K562 (cell line): ENCODE data around the gene PTGR2. TPM values are rescaled to one million over a fixed set of nuclear protein-coding genes. Genes with fewer than 3 reads are reported as not detected.

Experiments used
- CTBP1 ChIP-seq: fragments of 450-650 bp; IDR thresholded peaks from 2 replicates; pipeline ENCODE4 v1.6.1; 2016; ENCODE audit warnings: borderline replicate concordance
- ELF4 ChIP-seq: fragments of 450-650 bp; formaldehyde crosslinking; IDR thresholded peaks from 2 replicates; pipeline ENCODE4 v1.4.0; 2022; ENCODE audit warnings: missing genetic modification characterization
- FIP1L1 ChIP-seq: fragments of 200-400 bp; formaldehyde crosslinking; IDR thresholded peaks from 2 replicates; pipeline ENCODE4 v1.6.1; 2018; ENCODE audit warnings: mild to moderate bottlenecking, low read depth, low read length; ENCODE audit not compliant: poor library complexity, severe bottlenecking
- MTA3 ChIP-seq: fragments of 450-650 bp; formaldehyde crosslinking; IDR thresholded peaks from 2 replicates; pipeline ENCODE4 v1.6.1; 2017; ENCODE audit warnings: mild to moderate bottlenecking, borderline replicate concordance
- RBM17 ChIP-seq: fragments of 200-400 bp; formaldehyde crosslinking; IDR thresholded peaks from 2 replicates; pipeline ENCODE4 v1.6.1; 2017; ENCODE audit warnings: low read depth, mild to moderate bottlenecking, low read length, borderline replicate concordance
- SMARCA4 ChIP-seq: fragments of 450-650 bp; IDR thresholded peaks from 2 replicates; pipeline ENCODE4 v1.6.1; 2016
- ZNF586 ChIP-seq: fragments of 450-650 bp; formaldehyde crosslinking; conservative IDR thresholded peaks from 2 replicates; pipeline ENCODE4 v1.4.0; 2020; ENCODE audit warnings: mild to moderate bottlenecking, moderate library complexity
- ZNF707 ChIP-seq: fragments of 250-450 bp; sonication (Bioruptor Pico); conservative IDR thresholded peaks from 2 replicates; pipeline ENCODE4 v1.8.0; 2022; ENCODE audit warnings: inconsistent platforms, mild to moderate bottlenecking, moderate library complexity
- polyA plus RNA-seq, 8 experiments: library from polyadenylated mRNA; depleted of rRNA in 4 of 8; stranded (reverse) in 5 of 8; unstranded in 3 of 8; fragments of >200 nt; fragmentation: Nextera tagmentation in 2 of 8; fragmentation: Illumina TruSeq in 1 of 8; extraction: Ambion mirVana in 2 of 8; extraction: Trizol in 1 of 8; gene quantifications; 2 replicates each; pipeline versions ENCODE4 v1.2.1 to v1.2.3, GENCODE V29; 2011 to 2014; ENCODE audit warnings: inconsistent platforms in 1 of 8, missing spikeins in 1 of 8
- total RNA-seq, 7 experiments: library from RNA; depleted of rRNA in 6 of 7; stranded (reverse); fragments of >200 nt in 6 of 7; fragmentation: Illumina TruSeq in 2 of 7; extraction: Trizol in 2 of 7; gene quantifications; 2 replicates each; pipeline versions ENCODE4 v1.2.1 to v1.2.3, GENCODE V29; 2011 to 2021; ENCODE audit warnings: low replicate concordance in 1 of 7
- TF ChIP-seq, protein P1 (sequence below): fragments of 250-450 bp; sonication (Bioruptor Pico); IDR thresholded peaks from 2 replicates; pipeline ENCODE4 v1.4.0; 2020; ENCODE audit warnings: mild to moderate bottlenecking, moderate library complexity
- TF ChIP-seq, protein P2 (sequence below): fragments of 250-450 bp; sonication (Bioruptor Pico); IDR thresholded peaks from 2 replicates; pipeline ENCODE4 v1.5.0; 2020; ENCODE audit warnings: mild to moderate bottlenecking, borderline replicate concordance
- TF ChIP-seq, protein P3 (sequence below), 2 experiments: fragments of 450-650 bp in 1 of 2; IDR thresholded peaks; 2 replicates each; pipeline ENCODE4 v1.6.1; 2011 to 2017; ENCODE audit warnings: low read depth in 2 of 2, antibody characterized with exemption in 1 of 2, borderline replicate concordance in 1 of 2, low read length in 1 of 2, mild to moderate bottlenecking in 1 of 2, mixed read lengths in 1 of 2; ENCODE audit not compliant: control insufficient read depth in 1 of 2
- TF ChIP-seq, protein P4 (sequence below): fragments of 250-450 bp; sonication (Bioruptor Pico); IDR thresholded peaks from 2 replicates; pipeline ENCODE4 v1.4.0; 2020; ENCODE audit warnings: borderline replicate concordance
- TF ChIP-seq, protein P5 (sequence below): fragments of 250-450 bp; sonication (Bioruptor Pico); IDR thresholded peaks from 2 replicates; pipeline ENCODE4 v1.5.0; 2021

Gene PTGR2
- total and polyA plus RNA-seq, 9 of the 15 experiments (the other 6 are each of a cell fraction or from before 2014, with no cell fraction given) = 7.4 to 23.0 (median 13.0) TPM

DNA sequence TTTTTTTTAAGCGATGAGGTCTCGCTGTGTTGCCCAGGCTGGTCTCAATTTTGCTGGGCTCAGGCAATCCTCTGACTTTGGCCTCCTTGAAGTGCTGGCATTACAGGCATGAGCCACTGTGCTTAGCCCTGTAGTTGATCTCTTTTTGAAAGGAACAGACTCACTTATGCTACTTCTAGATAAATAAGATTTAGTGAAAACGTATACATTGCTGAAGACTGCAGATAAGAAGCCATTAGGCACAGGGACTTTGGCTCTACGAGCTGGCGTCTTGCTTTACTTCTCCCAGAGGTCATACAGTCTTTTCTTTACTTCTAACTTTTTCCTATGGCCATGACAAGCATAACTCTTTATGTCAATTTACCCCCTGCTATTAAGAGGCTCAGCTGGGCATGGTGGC, 9.4 kb downstream of the PTGR2 start (continued):
- TF ChIP-seq RBM17 (no peak), FIP1L1 (no peak), ZNF586 (CRISPR knock-in tag) (no peak), CTBP1 (no peak), ZNF707 (no peak), MTA3 (0 out of 2 replicates have a peak, but pooled peaks have one; percentile 30), SMARCA4 (peak; percentile 74), ELF4 (CRISPR knock-in tag) (no peak)
- TF ChIP-seq, protein P1, sequence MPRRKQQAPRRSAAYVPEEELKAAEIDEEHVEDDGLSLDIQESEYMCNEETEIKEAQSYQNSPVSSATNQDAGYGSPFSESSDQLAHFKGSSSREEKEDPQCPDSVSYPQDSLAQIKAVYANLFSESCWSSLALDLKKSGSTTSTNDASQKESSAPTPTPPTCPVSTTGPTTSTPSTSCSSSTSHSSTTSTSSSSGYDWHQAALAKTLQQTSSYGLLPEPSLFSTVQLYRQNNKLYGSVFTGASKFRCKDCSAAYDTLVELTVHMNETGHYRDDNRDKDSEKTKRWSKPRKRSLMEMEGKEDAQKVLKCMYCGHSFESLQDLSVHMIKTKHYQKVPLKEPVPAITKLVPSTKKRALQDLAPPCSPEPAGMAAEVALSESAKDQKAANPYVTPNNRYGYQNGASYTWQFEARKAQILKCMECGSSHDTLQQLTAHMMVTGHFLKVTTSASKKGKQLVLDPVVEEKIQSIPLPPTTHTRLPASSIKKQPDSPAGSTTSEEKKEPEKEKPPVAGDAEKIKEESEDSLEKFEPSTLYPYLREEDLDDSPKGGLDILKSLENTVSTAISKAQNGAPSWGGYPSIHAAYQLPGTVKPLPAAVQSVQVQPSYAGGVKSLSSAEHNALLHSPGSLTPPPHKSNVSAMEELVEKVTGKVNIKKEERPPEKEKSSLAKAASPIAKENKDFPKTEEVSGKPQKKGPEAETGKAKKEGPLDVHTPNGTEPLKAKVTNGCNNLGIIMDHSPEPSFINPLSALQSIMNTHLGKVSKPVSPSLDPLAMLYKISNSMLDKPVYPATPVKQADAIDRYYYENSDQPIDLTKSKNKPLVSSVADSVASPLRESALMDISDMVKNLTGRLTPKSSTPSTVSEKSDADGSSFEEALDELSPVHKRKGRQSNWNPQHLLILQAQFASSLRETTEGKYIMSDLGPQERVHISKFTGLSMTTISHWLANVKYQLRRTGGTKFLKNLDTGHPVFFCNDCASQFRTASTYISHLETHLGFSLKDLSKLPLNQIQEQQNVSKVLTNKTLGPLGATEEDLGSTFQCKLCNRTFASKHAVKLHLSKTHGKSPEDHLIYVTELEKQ (CRISPR knock-in tag) = no peak
- TF ChIP-seq, protein P2, sequence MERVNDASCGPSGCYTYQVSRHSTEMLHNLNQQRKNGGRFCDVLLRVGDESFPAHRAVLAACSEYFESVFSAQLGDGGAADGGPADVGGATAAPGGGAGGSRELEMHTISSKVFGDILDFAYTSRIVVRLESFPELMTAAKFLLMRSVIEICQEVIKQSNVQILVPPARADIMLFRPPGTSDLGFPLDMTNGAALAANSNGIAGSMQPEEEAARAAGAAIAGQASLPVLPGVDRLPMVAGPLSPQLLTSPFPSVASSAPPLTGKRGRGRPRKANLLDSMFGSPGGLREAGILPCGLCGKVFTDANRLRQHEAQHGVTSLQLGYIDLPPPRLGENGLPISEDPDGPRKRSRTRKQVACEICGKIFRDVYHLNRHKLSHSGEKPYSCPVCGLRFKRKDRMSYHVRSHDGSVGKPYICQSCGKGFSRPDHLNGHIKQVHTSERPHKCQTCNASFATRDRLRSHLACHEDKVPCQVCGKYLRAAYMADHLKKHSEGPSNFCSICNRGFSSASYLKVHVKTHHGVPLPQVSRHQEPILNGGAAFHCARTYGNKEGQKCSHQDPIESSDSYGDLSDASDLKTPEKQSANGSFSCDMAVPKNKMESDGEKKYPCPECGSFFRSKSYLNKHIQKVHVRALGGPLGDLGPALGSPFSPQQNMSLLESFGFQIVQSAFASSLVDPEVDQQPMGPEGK (CRISPR knock-in tag) = no peak
- TF ChIP-seq, protein P3, sequence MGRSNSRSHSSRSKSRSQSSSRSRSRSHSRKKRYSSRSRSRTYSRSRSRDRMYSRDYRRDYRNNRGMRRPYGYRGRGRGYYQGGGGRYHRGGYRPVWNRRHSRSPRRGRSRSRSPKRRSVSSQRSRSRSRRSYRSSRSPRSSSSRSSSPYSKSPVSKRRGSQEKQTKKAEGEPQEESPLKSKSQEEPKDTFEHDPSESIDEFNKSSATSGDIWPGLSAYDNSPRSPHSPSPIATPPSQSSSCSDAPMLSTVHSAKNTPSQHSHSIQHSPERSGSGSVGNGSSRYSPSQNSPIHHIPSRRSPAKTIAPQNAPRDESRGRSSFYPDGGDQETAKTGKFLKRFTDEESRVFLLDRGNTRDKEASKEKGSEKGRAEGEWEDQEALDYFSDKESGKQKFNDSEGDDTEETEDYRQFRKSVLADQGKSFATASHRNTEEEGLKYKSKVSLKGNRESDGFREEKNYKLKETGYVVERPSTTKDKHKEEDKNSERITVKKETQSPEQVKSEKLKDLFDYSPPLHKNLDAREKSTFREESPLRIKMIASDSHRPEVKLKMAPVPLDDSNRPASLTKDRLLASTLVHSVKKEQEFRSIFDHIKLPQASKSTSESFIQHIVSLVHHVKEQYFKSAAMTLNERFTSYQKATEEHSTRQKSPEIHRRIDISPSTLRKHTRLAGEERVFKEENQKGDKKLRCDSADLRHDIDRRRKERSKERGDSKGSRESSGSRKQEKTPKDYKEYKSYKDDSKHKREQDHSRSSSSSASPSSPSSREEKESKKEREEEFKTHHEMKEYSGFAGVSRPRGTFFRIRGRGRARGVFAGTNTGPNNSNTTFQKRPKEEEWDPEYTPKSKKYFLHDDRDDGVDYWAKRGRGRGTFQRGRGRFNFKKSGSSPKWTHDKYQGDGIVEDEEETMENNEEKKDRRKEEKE (IDR thresholded peaks at IDR 0.05; ENCODE audit: borderline replicate concordance in 1 of 2, control insufficient read depth in 1 of 2, low read depth in 2 of 2, low read length in 1 of 2) = no peak
- TF ChIP-seq, protein P4, sequence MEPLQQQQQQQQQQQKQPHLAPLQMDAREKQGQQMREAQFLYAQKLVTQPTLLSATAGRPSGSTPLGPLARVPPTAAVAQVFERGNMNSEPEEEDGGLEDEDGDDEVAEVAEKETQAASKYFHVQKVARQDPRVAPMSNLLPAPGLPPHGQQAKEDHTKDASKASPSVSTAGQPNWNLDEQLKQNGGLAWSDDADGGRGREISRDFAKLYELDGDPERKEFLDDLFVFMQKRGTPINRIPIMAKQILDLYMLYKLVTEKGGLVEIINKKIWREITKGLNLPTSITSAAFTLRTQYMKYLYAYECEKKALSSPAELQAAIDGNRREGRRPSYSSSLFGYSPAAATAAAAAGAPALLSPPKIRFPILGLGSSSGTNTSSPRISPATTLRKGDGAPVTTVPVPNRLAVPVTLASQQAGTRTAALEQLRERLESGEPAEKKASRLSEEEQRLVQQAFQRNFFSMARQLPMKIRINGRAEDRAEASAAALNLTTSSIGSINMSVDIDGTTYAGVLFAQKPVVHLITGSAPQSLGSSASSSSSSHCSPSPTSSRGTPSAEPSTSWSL (CRISPR knock-in tag) = no peak
- TF ChIP-seq, protein P5, sequence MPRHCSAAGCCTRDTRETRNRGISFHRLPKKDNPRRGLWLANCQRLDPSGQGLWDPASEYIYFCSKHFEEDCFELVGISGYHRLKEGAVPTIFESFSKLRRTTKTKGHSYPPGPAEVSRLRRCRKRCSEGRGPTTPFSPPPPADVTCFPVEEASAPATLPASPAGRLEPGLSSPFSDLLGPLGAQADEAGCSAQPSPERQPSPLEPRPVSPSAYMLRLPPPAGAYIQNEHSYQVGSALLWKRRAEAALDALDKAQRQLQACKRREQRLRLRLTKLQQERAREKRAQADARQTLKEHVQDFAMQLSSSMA (CRISPR knock-in tag) = no peak
